ENCODE measurements around the gene ZBTB7C.
A peak's percentile ranks its signal among the peaks of the same experiment; 100 is the strongest.

ZBTB7C gene

DNA sequence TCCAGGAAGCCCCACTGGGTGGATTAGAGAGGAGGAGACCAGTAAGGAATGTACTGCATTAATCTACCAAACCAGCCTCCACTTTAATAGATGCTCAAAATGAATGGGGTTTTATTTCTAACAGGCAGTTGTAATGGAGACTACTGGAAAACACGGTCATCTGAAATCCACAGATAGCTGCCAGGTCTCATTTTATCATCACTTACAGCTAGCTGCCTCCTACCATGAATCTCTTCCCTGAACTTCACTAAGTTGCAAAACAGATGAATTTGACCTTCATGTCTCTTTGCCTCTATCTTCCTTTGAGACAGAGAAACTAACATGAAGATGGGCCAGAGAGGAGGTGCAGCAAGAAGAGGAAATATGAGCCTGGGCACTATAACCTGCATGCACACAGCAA is 21.9 kb downstream of the ZBTB7C start:
- DNase-seq: no peak

DNA sequence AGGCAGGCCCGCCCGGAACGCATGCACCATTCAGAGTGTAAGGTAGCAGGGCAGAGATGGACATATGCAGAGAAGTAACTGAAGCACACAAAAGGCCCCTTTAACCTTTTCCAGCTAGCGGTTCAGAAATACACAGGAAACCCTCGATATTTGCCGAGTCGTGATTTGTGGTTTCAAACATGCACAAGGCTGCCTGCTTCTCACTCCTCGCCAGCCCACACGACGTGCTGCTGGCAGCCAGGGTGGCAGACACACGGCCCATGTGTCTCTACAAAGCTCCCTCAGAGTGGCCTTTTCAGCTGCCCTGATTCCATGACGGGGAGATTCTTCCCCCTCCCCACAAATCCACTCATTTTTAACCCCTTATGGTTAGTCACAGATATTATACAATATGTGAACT is 23.6 kb downstream of the ZBTB7C start:
- DNase-seq: no peak

DNA sequence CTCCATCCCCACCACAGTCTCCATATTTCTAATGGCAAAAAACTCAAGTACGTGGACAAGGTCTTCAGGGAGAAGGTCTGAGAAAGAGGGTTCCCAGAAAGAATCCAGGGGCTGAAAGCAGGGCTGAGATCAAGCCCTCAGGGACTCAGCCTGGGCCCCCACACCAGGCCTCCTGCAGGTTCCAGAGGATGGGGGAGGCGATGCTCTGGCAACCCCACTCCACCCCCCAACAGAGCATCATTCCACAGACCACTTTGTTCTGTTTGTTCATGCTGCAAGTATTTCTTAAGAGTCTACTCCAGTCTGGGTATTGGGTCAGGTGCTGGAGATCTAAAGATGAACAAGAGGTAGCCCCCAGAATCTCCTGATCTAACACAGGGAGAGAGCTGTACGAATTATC is 32.2 kb downstream of the ZBTB7C start:
- DNase-seq: no peak

DNA sequence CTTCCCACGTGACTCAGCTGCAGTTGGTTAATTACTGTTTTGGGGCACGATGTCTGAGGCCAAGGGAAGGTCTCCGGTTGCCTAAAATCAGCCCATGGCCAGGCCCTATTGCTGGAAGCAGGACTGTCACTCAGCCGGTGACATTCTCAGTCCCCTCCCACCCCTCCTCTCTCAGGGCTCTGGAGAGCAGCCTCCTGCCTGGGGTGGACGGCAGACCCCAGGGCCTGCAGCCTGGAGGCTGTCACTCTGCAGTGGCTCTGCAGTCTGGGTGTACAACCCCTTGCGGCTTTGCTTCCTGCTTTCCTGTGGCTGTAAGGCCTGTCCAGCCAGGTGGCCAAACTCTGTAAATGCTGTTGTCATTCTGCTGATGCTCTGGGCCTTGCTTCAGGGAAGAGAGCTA is 32.8 kb downstream of the ZBTB7C start:
- no peak for DNase-seq

DNA sequence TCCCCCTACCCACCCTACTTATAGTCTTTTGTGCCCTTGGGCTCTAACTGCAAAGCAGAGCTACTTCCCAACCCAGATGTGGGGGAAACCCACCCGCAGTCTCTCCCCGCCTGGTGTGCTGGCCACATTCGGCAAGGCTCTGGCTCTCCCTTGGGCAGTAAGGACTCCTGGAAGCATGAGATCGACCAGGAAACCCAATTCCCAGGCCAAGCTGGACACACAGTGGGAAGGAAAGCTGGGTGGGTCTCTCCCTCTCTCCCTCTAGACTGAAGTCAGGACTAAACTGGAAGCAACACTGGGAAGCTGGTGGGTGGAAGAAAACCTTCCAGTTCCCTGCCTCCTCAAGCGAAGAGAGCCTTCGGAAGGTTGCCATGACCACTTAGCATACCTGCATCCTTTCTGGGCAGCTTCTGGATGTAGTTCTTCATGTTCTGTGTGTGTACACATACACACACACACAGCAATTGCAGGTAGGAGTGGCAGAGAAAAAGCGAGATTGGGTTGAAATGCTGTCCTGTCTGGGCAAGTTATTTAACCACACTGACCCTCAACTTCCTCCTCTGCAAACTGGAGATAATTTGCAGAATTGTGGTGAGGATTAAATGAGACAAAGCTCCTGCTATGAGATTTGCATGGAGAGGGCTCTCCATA is 33.9 kb downstream of the ZBTB7C start:
- DNase-seq: no peak

DNA sequence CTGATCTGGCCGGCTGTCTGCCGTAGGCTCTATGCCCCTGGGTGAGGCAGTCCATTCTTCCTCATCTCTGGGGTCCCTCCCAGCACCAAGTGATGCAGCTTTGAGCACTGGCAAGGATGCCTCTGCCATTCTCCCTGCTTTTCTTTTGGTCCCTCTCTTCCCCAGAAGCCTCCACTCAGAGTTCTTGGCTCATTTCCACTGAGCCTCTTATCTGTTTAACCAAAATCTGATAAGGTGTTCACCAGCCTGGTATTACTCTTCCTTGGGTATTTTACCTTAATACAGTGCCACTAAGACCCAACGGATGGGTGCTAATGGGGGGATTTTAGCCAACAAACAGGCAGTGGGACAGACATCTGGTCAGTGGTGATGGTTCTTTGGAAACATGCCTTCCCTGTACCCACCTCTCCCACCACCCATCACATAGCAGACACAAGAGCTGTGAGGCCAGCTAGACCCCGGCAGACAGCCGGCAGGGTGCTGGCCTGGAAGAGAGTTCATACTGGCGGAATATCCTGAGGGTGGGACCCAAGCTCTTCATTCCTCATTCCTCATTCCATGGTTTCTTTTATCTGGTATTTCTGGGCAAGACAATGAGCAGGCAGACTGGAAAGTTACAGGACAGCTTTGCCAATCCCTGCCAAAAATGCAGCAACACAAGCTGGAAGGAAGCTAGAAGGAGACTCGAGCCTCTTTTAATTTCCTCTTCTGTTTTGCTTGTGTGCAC is 34.6 kb downstream of the ZBTB7C start:
- no peak for DNase-seq

DNA sequence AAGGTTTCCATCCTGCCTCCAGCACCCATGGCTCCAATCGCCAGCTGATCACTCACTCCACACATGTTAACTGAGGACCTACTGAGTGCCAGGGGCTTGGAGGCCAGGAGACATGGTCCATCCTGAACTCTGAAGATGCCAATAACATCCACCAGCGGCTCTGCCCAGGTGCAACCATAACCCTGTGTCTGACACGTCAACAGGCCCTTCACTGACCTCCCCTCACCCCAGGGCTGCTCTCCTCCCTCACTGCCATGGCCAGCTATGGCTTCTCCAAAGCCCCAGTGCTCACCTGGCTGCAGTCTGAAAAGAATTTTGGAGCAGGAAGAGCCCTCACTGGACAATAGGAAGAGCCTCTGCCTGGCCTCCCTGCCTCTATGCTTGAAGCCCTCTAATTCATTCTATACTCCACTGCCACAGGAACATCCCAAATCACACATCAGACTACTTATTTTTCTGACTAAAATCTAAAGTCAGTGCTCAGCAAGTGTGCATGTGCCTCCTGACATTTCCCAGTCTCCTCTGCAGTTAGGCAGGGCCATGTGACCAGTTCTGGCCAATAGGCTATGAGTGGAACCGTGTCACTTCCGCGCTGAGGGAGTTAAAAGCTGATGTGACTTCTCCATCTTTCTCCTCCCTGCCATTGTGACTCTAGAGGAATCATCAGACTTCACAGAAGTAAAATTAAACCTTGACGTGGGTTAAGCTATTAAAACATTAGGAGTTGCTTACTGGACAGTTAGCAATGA is 37.2 kb downstream of the ZBTB7C start:
- DNase-seq: no peak

DNA sequence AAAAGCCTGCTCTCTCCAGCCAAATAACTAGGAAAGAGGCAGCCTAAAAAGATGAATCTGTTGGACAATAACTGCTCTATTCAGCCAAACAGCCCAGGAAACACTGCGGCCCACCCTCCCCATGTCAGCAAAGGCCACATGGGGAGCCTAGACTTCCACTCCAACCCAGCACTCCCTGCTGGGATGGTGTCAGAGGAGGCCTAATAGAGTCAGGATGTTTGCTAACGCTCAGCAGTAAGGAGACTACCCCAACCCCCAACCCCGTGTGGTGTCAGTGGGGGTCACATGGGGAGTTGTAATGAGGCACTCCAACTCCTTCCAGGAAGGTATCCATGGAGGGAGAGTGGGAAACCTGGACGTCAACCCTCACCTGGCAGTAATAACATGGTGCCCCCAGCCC is 41.6 kb downstream of the ZBTB7C start:
- no peak for DNase-seq

DNA sequence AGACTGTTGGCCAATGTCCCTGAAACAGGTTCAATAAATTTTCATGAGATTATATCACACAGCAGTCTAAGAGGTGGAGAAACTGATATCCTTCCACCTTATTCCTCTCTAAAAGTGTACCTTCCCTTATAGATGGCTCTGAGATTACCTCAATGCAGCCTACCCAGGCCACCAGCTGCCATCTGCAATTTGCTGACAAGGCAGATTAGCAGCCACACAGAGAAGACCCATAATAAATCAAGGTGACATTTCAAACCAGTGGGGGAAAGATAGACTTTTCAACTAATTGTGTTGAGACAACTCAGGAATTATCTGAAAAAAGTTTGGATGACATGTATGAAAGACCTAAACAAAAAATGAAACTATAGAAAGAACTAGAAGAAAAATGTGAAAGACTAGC is 43.2 kb downstream of the ZBTB7C start:
- DNase-seq: no peak

DNA sequence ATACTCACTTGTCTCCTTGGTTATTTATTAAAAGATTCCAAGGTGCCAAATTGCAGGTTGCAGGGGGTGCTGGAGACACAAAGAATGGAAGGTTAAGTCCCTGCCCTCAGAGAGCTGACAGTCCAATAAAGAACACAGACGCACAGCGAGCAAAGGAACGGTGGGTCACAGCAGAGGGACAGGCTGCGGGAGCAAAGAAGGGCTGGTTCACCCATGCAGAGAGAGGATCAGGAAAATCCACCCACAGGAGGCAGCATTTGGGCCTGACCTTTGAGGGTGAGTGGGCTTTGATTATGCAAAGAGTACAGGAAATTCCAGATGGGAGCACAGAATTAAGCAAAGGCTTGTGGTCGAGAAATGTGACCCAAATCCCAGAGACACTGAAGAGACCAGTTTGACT is 45.0 kb downstream of the ZBTB7C start:
- peak; percentile 37 to 43 for DNase-seq

DNA sequence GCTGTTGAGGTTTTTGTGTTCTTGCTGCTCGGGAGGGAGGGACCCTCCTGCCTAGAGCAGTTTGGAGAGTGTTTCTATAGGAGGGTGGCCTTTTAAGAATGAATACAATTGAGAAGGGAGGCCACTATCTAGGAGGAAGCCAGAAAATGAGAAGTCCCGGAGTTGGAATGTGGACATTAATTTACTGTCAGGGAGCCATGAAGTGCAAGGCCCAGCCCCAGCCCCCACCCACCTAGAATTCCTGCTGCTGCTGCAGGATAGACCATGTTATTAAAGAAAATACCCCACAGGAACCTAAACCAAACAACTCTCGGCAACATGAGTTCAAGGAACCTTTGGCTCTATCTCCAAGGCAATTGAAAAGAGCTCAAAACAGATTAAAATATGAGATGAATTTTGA is 46.0 kb downstream of the ZBTB7C start:
- DNase-seq: no peak

DNA sequence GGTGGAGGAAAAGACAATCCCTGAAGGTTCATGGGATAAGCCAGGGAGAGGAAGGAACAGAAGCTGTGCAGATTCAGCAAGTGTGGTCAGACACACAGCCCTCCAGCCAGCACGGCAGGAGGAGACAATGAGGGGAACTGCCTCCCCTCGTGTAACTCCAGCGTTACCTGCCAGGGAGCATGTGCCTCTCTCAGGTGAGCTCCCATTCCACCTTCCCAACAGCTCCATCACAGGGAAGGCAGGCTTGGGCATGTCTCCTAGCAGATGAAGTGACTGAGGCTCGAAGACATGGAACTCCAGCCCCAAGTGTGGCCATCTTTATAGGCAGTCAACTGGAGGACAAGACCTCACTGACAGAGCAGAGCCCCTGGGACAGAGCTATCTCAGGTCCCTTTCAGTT is 47.4 kb downstream of the ZBTB7C start:
- DNase-seq: no peak

DNA sequence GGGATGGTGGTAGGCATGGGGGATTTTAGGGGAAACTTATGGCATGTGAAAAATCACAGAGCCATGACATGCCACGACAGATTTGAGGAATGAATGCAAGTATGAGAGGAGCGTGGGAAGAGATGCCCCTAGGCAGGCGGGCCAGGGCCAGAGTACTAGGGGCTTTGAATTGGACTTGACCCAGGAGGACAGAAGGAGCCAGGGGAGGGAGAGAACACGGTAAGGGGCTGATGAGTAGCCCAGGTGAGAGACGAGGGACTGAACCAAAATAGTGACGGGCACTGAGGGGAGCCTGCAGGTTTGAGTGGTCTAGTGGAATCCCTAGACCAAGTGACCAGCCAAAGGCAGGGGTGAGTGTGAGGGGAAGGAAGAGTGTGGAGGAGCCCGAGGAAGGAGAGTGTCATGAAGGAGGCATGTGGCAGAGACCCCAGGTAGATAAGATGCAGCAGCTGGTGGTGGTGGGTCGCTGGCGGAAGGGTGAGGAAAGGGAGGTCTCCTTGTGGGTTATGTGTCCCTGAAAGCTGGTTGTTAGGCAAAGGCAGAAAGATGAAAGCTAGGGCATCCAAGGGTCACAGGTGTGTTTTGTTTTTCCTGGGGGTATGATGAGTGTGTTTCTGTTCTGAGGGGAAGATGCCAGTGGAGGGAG is 48.7 kb downstream of the ZBTB7C start:
- DNase-seq: no peak

DNA sequence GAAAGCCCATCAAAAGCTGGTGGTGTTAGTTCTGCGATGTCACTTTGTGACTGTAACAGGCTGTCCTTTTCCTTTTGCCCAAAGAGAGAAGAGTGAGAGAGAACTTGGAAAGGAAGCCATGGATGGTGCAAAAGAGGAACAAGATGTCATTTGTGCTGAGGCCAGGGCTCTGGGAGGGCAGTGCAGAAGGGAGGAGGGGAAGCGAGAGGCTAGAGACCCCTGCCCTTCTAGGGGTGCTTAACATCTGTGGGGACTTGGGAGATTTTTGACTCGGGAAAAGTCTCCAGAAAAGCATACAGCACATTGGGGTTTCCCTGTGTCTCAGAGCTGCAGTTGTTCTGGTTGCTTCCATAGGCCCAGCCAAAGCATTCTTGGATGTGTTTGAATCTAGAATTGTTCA is 49.6 kb downstream of the ZBTB7C start:
- no peak for DNase-seq

DNA sequence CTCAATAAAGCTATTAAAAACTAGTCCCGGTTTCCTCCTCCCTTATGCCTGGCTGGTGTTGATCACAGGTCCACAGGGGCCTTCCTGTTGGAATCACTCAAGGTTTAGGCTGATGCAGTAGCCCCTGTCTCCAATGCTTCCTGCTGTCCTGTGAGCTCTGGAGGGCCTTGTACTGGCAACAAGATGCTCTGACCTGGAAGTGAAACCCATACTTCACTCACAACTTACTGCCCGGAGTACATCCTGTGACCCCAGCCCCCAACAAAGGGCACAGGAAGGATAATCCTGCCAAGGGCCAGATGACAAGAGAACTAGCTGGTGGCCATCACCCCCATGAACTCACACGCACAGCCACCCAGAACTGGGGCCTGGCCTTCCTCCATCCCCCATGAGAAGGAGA is 50.3 kb downstream of the ZBTB7C start:
- no peak for DNase-seq

DNA sequence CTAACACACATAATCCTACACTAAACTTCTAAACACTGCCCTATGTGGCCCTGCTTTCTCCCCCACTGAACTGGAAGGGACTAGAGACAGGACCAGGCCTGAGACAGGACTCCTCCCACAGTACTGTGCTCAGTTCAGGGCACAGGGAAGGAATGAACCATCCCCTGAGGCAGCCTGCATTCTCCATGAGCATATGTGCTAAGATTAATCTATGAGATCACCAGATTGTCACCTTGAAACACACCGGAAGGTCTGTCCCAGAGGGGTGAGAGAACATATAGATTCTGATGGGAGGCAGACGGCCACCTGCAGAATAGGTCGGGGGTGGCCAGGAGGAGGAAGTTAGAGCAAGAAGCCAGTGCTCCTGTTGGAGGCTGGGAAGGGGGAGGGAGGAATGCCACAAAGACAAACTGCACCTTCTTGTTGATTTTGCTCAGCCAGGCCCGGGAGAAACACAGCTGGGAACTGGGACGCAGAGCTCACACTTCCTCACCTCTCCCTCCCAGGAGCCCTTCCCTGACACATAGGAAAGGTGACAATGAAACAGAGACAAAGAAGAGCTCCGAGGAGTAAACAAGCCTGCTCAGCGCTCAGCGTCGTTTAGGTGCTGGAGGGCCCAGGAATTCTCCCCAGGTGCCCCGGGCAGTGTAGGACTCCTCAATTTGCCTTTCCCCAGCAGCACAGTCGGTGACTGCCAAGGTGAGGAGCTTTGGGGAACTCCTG is 52.1 kb downstream of the ZBTB7C start:
- no peak for DNase-seq

DNA sequence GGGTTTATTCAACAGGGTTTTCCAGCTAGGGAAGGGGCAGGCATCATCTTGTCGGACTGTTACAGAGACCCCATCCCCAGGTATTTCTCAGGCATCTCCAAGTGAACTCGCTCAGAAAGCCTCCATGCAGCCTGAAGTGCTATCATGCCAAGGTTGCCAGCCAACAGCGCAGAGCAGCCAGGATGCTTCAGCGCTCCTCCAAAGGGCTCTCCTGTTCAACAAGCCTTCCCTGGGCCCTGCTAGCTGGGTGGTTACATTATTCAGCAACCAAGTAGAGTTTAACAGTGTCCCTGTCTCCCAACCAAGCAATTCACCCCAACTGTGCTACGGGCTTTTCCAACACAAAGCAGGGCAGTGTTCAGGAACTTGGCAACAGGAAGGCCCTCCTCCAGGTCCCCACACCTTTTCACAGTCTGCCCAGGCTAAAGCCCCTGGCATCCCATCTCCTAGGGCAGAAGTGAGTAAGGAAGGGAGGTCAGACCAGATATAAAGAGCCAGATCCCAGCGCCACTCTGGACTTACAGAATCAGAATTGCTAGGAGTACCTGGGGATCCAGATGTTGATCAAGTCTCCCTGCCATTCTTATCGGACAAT is 52.9 kb downstream of the ZBTB7C start:
- no peak for DNase-seq

DNA sequence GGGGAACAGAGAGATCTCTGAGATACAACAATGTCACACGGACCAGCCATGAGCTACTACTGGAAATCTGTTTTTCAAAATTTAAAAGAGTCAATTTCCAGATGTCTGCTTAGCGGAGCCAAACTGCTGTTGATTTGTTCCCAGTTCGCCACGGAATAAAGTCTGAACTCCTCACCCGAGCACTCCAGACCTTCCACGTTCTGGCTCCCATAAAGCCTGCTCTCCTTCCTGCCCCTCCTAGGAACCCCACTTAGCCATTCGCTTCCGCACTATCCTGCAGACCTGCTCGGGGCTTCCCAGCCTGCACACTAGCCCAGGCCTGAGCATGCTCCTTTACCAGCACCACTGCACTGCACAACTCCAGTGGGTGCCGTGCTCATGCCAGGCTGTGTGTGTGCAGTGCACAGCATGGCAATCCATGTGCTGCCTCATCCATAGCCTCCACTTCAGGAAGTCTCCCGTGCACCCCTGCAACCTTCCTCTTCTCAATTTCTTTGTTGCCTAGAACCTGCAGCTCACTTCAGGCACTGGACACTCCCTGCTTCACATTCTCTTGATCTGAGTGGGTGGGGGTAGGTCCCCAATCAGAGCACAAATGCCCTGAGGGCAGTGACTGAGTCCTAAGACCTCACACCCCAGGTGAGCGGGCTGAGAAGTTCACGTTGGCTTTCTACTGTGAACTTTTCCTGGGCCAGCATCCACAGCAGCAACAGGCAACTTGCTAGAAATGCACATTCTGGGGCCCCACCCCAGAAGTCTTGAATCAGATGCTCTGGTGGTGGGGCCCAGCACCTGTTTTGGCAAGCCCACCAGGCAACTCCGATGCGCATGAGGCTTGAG is 53.7 kb downstream of the ZBTB7C start:
- no peak for DNase-seq

DNA sequence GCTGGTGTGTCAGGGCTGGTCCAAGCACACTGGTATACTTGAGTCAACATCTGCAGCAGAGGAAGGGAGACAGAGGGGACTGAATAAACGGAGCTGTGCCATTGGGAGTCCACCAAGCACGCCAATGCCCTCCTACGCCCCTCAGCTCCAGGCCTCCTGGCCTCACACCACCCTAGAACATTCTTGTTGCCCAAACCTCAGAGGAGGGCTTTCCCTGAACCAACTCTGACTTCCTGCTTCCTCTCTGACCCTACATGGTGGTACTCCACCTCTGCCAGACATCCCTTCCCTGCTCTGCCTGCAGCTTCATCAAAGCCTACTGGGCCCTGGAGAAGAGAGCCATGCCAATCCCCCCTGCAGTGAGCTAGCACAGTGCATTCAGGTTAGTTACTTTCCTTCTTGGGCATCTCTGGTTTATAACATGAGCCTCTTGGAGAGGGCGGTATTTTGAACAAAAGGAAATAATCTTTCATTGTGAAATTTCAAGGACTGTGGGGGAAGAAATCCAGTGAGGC is 54.4 kb downstream of the ZBTB7C start:
- DNase-seq: no peak

DNA sequence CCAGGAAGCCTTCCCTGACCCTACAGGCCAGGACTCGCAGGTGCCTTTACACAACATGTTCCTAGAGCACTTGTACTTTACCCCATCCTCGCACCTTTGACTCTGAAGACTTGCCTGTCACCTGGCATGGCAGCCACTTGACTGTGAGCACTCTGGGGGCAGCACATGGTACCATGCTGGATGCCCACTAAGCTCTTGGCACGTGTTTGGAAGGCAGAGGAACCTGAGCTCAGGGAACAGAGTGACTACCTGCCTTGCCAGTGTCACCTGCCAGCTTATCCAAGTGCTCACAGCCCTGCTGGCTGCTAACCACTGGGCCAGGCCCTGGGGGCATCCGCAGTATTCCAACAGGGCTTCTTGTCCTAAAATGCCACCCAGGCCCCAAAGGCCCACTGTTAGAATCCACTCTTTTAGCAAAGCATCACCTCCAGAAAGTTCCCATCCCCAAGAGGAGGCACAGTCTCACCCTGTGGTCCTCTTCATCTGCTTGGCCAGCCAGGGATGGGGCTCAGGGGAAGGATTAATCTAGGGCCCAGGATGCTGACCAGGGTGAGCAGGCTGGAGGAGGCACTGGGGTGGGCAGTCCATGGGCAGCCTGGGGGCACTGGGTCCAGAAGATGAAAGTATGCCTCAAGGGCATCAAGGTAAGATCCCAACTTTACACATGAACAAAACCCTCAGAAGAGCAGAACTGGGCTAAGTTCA is 57.0 kb downstream of the ZBTB7C start:
- DNase-seq: no peak

Data from inflammatory macrophage treated with lipopolysaccharide for 1 hour (primary cell).